Brain microvascular endothelial cell (primary cell): ENCODE measurements around the gene PACSIN1.

Experiments used
- DNase-seq: peaks from one replicate; pipeline ENCODE4 v3.0.0-alpha.2; 2020
- H3K27ac ChIP-seq: fragments of 250-450 bp; sonication (Bioruptor Pico); 2 replicates; pipeline ENCODE4 v1.5.1; 2020; ENCODE audit warnings: mild to moderate bottlenecking, moderate library complexity
- H3K27me3 ChIP-seq: fragments of 250-450 bp; sonication (Bioruptor Pico); replicated peaks from 2 replicates; pipeline ENCODE4 v1.5.1; 2020; ENCODE audit warnings: mild to moderate bottlenecking
- H3K36me3 ChIP-seq: fragments of 250-450 bp; sonication (Bioruptor Pico); replicated peaks from 2 replicates; pipeline ENCODE4 v1.5.1; 2020; ENCODE audit warnings: mild to moderate bottlenecking
- H3K4me3 ChIP-seq: 2 replicates; pipeline ENCODE4 v1.5.1; 2011; ENCODE audit warnings: low read depth, mild to moderate bottlenecking, control low read depth, low read length, moderate library complexity
- in situ Hi-C: cut with HindIII; loops from 2 replicates; pipeline ENCODE4 v1.10.0; 2017; ENCODE audit warnings: low sequenced_read_pairs, low pct_ligation_motif_present
- TF ChIP-seq, protein P1 (sequence below): IDR thresholded peaks from 2 replicates; pipeline ENCODE4 v1.5.1; 2011; ENCODE audit warnings: low read depth, mild to moderate bottlenecking, moderate library complexity, low read length, control low read depth, inconsistent platforms; ENCODE audit errors: missing control alignments

PACSIN1 gene

DNA sequence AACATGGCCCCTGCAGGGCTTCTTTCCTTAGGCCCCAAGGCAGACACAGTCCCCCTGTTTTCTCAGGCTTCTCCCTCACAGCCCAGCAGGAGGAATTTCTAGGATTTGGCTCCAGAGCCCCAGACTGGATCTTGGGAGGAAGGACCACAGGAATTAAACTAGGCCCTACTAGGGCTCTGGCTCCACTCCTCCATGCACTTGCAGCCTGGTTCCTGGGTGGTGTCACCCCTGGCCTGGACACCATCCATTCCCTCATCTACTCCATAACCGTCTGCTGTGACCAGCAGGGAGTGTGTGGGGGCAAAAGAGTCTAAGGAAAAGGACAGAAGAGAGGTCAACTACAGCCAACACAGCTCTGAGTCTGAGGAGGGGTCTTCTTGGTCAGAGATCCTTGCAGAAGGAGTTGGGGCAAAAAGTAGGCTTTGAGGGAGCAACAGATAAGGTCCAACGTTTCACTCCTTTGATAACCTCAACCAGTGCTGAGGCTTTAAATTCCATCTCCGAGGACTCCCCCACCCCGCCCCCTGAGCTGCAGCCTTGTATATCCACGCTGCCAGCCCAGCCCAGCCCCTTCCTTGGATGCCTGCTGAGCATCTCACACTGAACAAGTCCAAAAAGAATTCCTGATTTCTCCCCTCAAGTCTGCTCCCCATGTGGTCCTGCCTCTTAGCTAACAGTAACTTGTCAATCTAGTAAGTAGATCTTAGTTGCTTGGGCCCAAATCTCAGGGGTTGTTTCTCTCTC, 118.2 kb downstream of the PACSIN1 start:
- DNase-seq: no peak
- TF ChIP-seq, protein P1, sequence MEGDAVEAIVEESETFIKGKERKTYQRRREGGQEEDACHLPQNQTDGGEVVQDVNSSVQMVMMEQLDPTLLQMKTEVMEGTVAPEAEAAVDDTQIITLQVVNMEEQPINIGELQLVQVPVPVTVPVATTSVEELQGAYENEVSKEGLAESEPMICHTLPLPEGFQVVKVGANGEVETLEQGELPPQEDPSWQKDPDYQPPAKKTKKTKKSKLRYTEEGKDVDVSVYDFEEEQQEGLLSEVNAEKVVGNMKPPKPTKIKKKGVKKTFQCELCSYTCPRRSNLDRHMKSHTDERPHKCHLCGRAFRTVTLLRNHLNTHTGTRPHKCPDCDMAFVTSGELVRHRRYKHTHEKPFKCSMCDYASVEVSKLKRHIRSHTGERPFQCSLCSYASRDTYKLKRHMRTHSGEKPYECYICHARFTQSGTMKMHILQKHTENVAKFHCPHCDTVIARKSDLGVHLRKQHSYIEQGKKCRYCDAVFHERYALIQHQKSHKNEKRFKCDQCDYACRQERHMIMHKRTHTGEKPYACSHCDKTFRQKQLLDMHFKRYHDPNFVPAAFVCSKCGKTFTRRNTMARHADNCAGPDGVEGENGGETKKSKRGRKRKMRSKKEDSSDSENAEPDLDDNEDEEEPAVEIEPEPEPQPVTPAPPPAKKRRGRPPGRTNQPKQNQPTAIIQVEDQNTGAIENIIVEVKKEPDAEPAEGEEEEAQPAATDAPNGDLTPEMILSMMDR: no peak
- H3K36me3 ChIP-seq: no peaks in the 10 kb centered on the region
- in situ Hi-C loops: no loop called here
- H3K27ac ChIP-seq: no peak overlapping the region
- no peak overlapping the region for H3K4me3 ChIP-seq
- H3K27me3 ChIP-seq: no peaks in the 10 kb centered on the region

DNA sequence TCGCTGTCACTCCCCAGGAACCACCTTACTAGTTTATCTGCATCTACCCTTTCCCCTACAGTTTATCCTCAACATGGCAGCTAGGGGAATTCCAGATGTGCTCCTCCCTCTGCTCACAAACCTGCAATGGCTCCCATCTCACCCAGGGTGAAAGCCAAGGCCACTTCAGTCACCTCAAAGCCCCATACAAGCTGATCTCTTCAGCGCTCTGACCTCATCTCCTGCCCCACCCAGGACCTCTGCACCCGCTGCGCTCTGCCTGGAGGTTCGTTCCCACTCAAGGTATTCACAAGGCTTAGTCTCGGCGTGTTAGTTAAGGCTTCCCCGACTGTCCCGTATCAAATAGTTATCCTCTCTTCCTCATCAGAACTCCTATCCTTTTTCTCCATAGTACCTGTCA, 118.8 kb downstream of the PACSIN1 start:
- TF ChIP-seq, protein P1: no peak
- DNase-seq: no peak
- in situ Hi-C loops: no loop called here
- Histone ChIP-seq H3K27me3 (no peaks in the 10 kb centered on the region), H3K4me3 (no peak overlapping the region), H3K36me3 (peaks cover 2% of the 10 kb centered on the region), H3K27ac (no peak overlapping the region)
